Measurements from ENCODE around the gene RAB21. TPM values are rescaled to one million over a fixed set of nuclear protein-coding genes. Genes with fewer than 3 reads are reported as not detected.
"Not testable (repeated sequence)": the region's sequence is repeated elsewhere in the genome, so short reads cannot be mapped to it uniquely, and the experiment has no call there.

RAB21 gene
- total RNA-seq, 1 donor: 12.7 TPM

- peak; percentile 49 for DNase-seq (ENCODE audit: insufficient read length, low spot score, missing footprints)
- Histone ChIP-seq H3K4me2 (ENCODE audit: insufficient read depth, low read length) (peak overlapping the region; percentile 39), H4K20me1 (ENCODE audit: insufficient read depth, low read length) (no peaks in the 10 kb centered on the region), H2AFZ (ENCODE audit: low read length) (peak overlapping the region; percentile 2), H3K36me3 (ENCODE audit: insufficient read depth, low read length) (no peaks in the 10 kb centered on the region), H3K9me3 (ENCODE audit: low read depth, low read length) (no peaks in the 10 kb centered on the region), H3K4me1 (ENCODE audit: insufficient read depth, low read length) (peaks cover 8% of the 10 kb centered on the region), H3K4me3 (ENCODE audit: insufficient read depth, low read length) (no peak overlapping the region), H3K27me3 (ENCODE audit: insufficient read depth, low read length) (no peaks in the 10 kb centered on the region), H3K27ac (ENCODE audit: low read depth, low read length) (no peak overlapping the region), H3K79me2 (ENCODE audit: insufficient read depth, low read length) (no peaks in the 10 kb centered on the region)
- TF ChIP-seq CTCF (IDR thresholded peaks at IDR 0.05; ENCODE audit: extremely low read depth, low read depth, low read length): no peak
Observed at GRCh38 chr12:71799106-71799505, 44.4 kb downstream of the RAB21 start.

- peaks cover 8% of the 10 kb centered on the region for H3K4me1 ChIP-seq (ENCODE audit: insufficient read depth, low read length)
- H3K4me2 ChIP-seq (ENCODE audit: insufficient read depth, low read length): no peak overlapping the region
- peaks cover 1% of the 10 kb centered on the region for H3K27me3 ChIP-seq (ENCODE audit: insufficient read depth, low read length)
- no peaks in the 10 kb centered on the region for H3K9me3 ChIP-seq (ENCODE audit: low read depth, low read length)
- no peaks in the 10 kb centered on the region for H3K79me2 ChIP-seq (ENCODE audit: insufficient read depth, low read length)
- no peak overlapping the region for H3K4me3 ChIP-seq (ENCODE audit: insufficient read depth, low read length)
- H4K20me1 ChIP-seq (ENCODE audit: insufficient read depth, low read length): no peaks in the 10 kb centered on the region
- H2AFZ ChIP-seq (ENCODE audit: low read length): no peak overlapping the region
- DNase-seq (ENCODE audit: insufficient read length, low spot score, missing footprints): no peak
- no peak for TF ChIP-seq CTCF (IDR thresholded peaks at IDR 0.05; ENCODE audit: extremely low read depth, low read depth, low read length)
- no peaks in the 10 kb centered on the region for H3K36me3 ChIP-seq (ENCODE audit: insufficient read depth, low read length)
- no peak overlapping the region for H3K27ac ChIP-seq (ENCODE audit: low read depth, low read length)
Observed at GRCh38 chr12:71800177-71800576, 45.5 kb downstream of the RAB21 start.

- Histone ChIP-seq H3K4me2 (ENCODE audit: insufficient read depth, low read length) (no peak overlapping the region), H3K4me3 (ENCODE audit: insufficient read depth, low read length) (no peak overlapping the region), H3K36me3 (ENCODE audit: insufficient read depth, low read length) (no peaks in the 10 kb centered on the region), H3K4me1 (ENCODE audit: insufficient read depth, low read length) (no peaks in the 10 kb centered on the region), H3K27ac (ENCODE audit: low read depth, low read length) (no peak overlapping the region), H2AFZ (ENCODE audit: low read length) (no peak overlapping the region), H4K20me1 (ENCODE audit: insufficient read depth, low read length) (no peaks in the 10 kb centered on the region), H3K9me3 (ENCODE audit: low read depth, low read length) (no peaks in the 10 kb centered on the region), H3K27me3 (ENCODE audit: insufficient read depth, low read length) (peaks cover 8% of the 10 kb centered on the region), H3K79me2 (ENCODE audit: insufficient read depth, low read length) (no peaks in the 10 kb centered on the region)
- no peak for DNase-seq (ENCODE audit: insufficient read length, low spot score, missing footprints)
- no peak for TF ChIP-seq CTCF (IDR thresholded peaks at IDR 0.05; ENCODE audit: extremely low read depth, low read depth, low read length)
Observed at GRCh38 chr12:71804505-71804904, 49.8 kb downstream of the RAB21 start.

GRCh38 chr12:71810921-71811320 is 56.3 kb downstream of the RAB21 start:
- Histone ChIP-seq H2AFZ (ENCODE audit: low read length) (peak overlapping the region; percentile 13), H3K36me3 (ENCODE audit: insufficient read depth, low read length) (no peaks in the 10 kb centered on the region), H3K27ac (ENCODE audit: low read depth, low read length) (no peak overlapping the region), H3K4me1 (ENCODE audit: insufficient read depth, low read length) (no peaks in the 10 kb centered on the region), H3K27me3 (ENCODE audit: insufficient read depth, low read length) (no peaks in the 10 kb centered on the region), H3K4me2 (ENCODE audit: insufficient read depth, low read length) (peak overlapping the region; percentile 37), H3K9me3 (ENCODE audit: low read depth, low read length) (no peaks in the 10 kb centered on the region), H3K79me2 (ENCODE audit: insufficient read depth, low read length) (no peaks in the 10 kb centered on the region), H4K20me1 (ENCODE audit: insufficient read depth, low read length) (no peaks in the 10 kb centered on the region), H3K4me3 (ENCODE audit: insufficient read depth, low read length) (no peak overlapping the region)
- DNase-seq (ENCODE audit: insufficient read length, low spot score, missing footprints): peak; percentile 26
- no peak for TF ChIP-seq CTCF (IDR thresholded peaks at IDR 0.05; ENCODE audit: extremely low read depth, low read depth, low read length)

- not testable (repeated sequence) for H3K4me2 ChIP-seq (ENCODE audit: insufficient read depth, low read length); H3K79me2 ChIP-seq (ENCODE audit: insufficient read depth, low read length); H4K20me1 ChIP-seq (ENCODE audit: insufficient read depth, low read length); H2AFZ ChIP-seq (ENCODE audit: low read length); H3K4me1 ChIP-seq (ENCODE audit: insufficient read depth, low read length); H3K36me3 ChIP-seq (ENCODE audit: insufficient read depth, low read length); DNase-seq (ENCODE audit: insufficient read length, low spot score, missing footprints); H3K27ac ChIP-seq (ENCODE audit: low read depth, low read length); H3K27me3 ChIP-seq (ENCODE audit: insufficient read depth, low read length); H3K4me3 ChIP-seq (ENCODE audit: insufficient read depth, low read length); H3K9me3 ChIP-seq (ENCODE audit: low read depth, low read length)
Observed at GRCh38 chr12:71815242-71815641, 60.6 kb downstream of the RAB21 start.

GRCh38 chr12:71822088-71822487 is 67.4 kb downstream of the RAB21 start:
- not testable (repeated sequence) for DNase-seq (ENCODE audit: insufficient read length, low spot score, missing footprints); H3K4me3 ChIP-seq (ENCODE audit: insufficient read depth, low read length); H3K27me3 ChIP-seq (ENCODE audit: insufficient read depth, low read length); H2AFZ ChIP-seq (ENCODE audit: low read length); H3K27ac ChIP-seq (ENCODE audit: low read depth, low read length); H3K4me2 ChIP-seq (ENCODE audit: insufficient read depth, low read length); H3K79me2 ChIP-seq (ENCODE audit: insufficient read depth, low read length); H3K9me3 ChIP-seq (ENCODE audit: low read depth, low read length); H3K36me3 ChIP-seq (ENCODE audit: insufficient read depth, low read length); H4K20me1 ChIP-seq (ENCODE audit: insufficient read depth, low read length); H3K4me1 ChIP-seq (ENCODE audit: insufficient read depth, low read length)
